GM23248 (cell line): Measurements from ENCODE around the gene ABHD6.

Experiments
- EZH2 ChIP-seq: fragments of 200-600 bp; sonication (generic); IDR thresholded peaks from 2 replicates; pipeline ENCODE4 v1.6.1; 2018; ENCODE audit warnings: antibody characterized with exemption, mild to moderate bottlenecking; ENCODE audit not compliant: insufficient read depth, poor library complexity, severe bottlenecking
- EZH2phosphoT487 ChIP-seq: fragments of 200-600 bp; sonication (generic); IDR thresholded peaks from 2 replicates; pipeline ENCODE4 v1.6.1; 2018; ENCODE audit warnings: antibody characterized with exemption, moderate library complexity, mild to moderate bottlenecking, low read depth; ENCODE audit not compliant: insufficient read depth

DNA sequence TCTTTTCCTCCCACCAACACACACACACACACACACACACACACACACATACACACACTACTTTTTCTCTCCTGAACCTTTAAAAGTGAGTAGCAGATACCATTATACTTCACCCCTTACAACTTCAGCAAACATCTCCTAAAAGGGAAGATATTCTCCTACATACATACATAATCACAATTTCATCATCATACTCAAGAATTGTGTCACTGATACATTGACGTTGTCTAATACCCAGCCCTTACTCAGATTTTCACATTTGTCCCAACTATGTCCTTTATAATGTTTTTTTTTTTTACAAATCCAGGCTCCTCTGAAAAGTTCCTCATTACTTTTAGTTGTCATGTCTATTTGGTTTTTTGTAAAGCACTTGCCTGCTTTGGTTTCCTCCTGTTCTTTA lies 18.5 kb downstream of the ABHD6 start:
- TF ChIP-seq EZH2, result no peak
- TF ChIP-seq EZH2phosphoT487, result no peak
